Measurements from ENCODE around the gene CHSY1.

- TF ChIP-seq CTCF (IDR thresholded peaks at IDR 0.05) (peak in 1 of 3 donors; percentile 25), POLR2A (IDR thresholded peaks at IDR 0.05) (no peak)
These were observed 37.2 kb upstream of the CHSY1 start for GRCh38 chr15:101288905-101289513.
